Peyer's patch (tissue), 4 donors: ENCODE results near the gene CBX8. TPM values are rescaled to one million over a fixed set of nuclear protein-coding genes. Genes with fewer than 3 reads are reported as not detected.

Experiments
- DNase-seq, 3 donors: peaks; one replicate each; pipeline ENCODE4 v3.0.0-alpha.2; 2017 to 2019
- H3K27ac ChIP-seq, 4 donors: fragments of 200-600 bp; sonication (generic); one replicate each; pipeline ENCODE4 v1.5.1; 2016 to 2019
- H3K27me3 ChIP-seq, 2 donors: fragments of 200-600 bp; sonication (generic); one replicate each; pipeline ENCODE4 v1.5.1; 2019
- H3K36me3 ChIP-seq, 3 donors: fragments of 200-600 bp; sonication (generic); one replicate each; pipeline ENCODE4 v1.5.1; 2016 to 2019
- H3K4me1 ChIP-seq, 4 donors: fragments of 200-600 bp; sonication (generic); one replicate each; pipeline ENCODE4 v1.5.1; 2016 to 2019
- H3K4me3 ChIP-seq, 4 donors: fragments of 200-600 bp; sonication (generic); 1 replicate in 3 of 4; 2 replicates in 1 of 4; pipeline ENCODE4 v1.5.1; 2016 to 2019; ENCODE audit warnings: mild to moderate bottlenecking in 1 of 4
- H3K9me3 ChIP-seq, 4 donors: fragments of 200-600 bp; sonication (generic); one replicate each; pipeline ENCODE4 v1.5.1; 2016 to 2019; ENCODE audit warnings: mild to moderate bottlenecking in 1 of 4
- CTCF ChIP-seq, 6 experiments: fragments of 450-650 bp in 4 of 6; fragments of 200-600 bp in 2 of 6; sonication (generic) in 1 of 6; IDR thresholded peaks; one replicate each; pipeline ENCODE4 v1.5.1; 2017 to 2019; ENCODE audit warnings: antibody characterized with exemption in 6 of 6, mild to moderate bottlenecking in 3 of 6, moderate library complexity in 1 of 6
- POLR2A ChIP-seq, 2 donors: fragments of 450-650 bp; IDR thresholded peaks; one replicate each; pipeline ENCODE4 v1.5.1; 2017; ENCODE audit warnings: antibody characterized with exemption in 2 of 2, mild to moderate bottlenecking in 2 of 2, moderate library complexity in 2 of 2
- total RNA-seq, 4 donors: library from RNA; depleted of rRNA; stranded (reverse); fragments of >200 nt; gene quantifications; one replicate each; pipeline ENCODE4 v1.1.0, GENCODE V29; 2016

Gene CBX8
- total RNA-seq, 4 donors from 2014 or later, result 2.5 to 14.9 (median 3.5) TPM

- DNase-seq, result no peak
- no peak for TF ChIP-seq POLR2A (IDR thresholded peaks at IDR 0.05)
- no peak for TF ChIP-seq CTCF (IDR thresholded peaks at IDR 0.05)
- H3K27me3 ChIP-seq, result peaks cover 3 to 36% of the 10 kb centered on the region in 2 donors
- H3K27ac ChIP-seq, result no peak overlapping the region
- H3K36me3 ChIP-seq, result no peaks in the 10 kb centered on the region
- H3K4me1 ChIP-seq, result peaks cover 0 to 17% (median 13%) of the 10 kb centered on the region in 4 donors
- no peak overlapping the region for H3K4me3 ChIP-seq
- H3K9me3 ChIP-seq, result no peaks in the 10 kb centered on the region
Observed at GRCh38 chr17:79786930-79787643, 9.8 kb downstream of the CBX8 start.

- H3K27ac ChIP-seq, result no peak overlapping the region
- TF ChIP-seq CTCF (IDR thresholded peaks at IDR 0.05) (no peak), POLR2A (IDR thresholded peaks at IDR 0.05) (no peak)
- peaks cover 0 to 17% (median 11%) of the 10 kb centered on the region in 4 donors for H3K4me1 ChIP-seq
- H3K27me3 ChIP-seq, result peaks cover 3 to 29% of the 10 kb centered on the region in 2 donors
- H3K9me3 ChIP-seq, result no peaks in the 10 kb centered on the region
- no peak overlapping the region for H3K4me3 ChIP-seq
- no peaks in the 10 kb centered on the region for H3K36me3 ChIP-seq
- DNase-seq, result no peak
Observed at GRCh38 chr17:79785900-79786810, 10.7 kb downstream of the CBX8 start.

- DNase-seq, result no peak
- H3K27me3 ChIP-seq, result peaks cover 0 to 20% of the 10 kb centered on the region in 2 donors
- H3K9me3 ChIP-seq, result no peaks in the 10 kb centered on the region
- no peak for TF ChIP-seq POLR2A (IDR thresholded peaks at IDR 0.05)
- no peak for TF ChIP-seq CTCF (IDR thresholded peaks at IDR 0.05)
- no peak overlapping the region for H3K4me3 ChIP-seq
- H3K4me1 ChIP-seq, result peaks cover 0 to 9% (median 9%) of the 10 kb centered on the region in 4 donors
- H3K27ac ChIP-seq, result no peak overlapping the region
- H3K36me3 ChIP-seq, result no peaks in the 10 kb centered on the region
Observed at GRCh38 chr17:79785017-79785899, 11.6 kb downstream of the CBX8 start.

- no peaks in the 10 kb centered on the region for H3K36me3 ChIP-seq
- H3K27me3 ChIP-seq, result peaks cover 0 to 13% of the 10 kb centered on the region in 2 donors
- no peak overlapping the region for H3K4me3 ChIP-seq
- H3K4me1 ChIP-seq, result peaks cover 0 to 1% (median 1%) of the 10 kb centered on the region in 4 donors
- no peak for DNase-seq
- H3K27ac ChIP-seq, result no peak overlapping the region
- no peak for TF ChIP-seq POLR2A (IDR thresholded peaks at IDR 0.05)
- no peak for TF ChIP-seq CTCF (IDR thresholded peaks at IDR 0.05)
- H3K9me3 ChIP-seq, result no peaks in the 10 kb centered on the region
Observed at GRCh38 chr17:79784353-79785016, 12.4 kb downstream of the CBX8 start.

- Histone ChIP-seq H3K27me3 (peaks cover 0 to 12% of the 10 kb centered on the region in 2 donors), H3K36me3 (no peaks in the 10 kb centered on the region)
Observed at GRCh38 chr17:79783891-79784290, 13.0 kb downstream of the CBX8 start.

More at GRCh38 chr17:79783891-79784290, 13.0 kb downstream of the CBX8 start:
- DNase-seq, result no peak
- Histone ChIP-seq H3K4me3 (no peak overlapping the region), H3K9me3 (no peaks in the 10 kb centered on the region), H3K27ac (no peak overlapping the region), H3K4me1 (peaks cover 0 to 5% (median under 1%) of the 10 kb centered on the region in 4 donors)
- TF ChIP-seq CTCF (IDR thresholded peaks at IDR 0.05) (no peak), POLR2A (IDR thresholded peaks at IDR 0.05) (no peak)
